OCI-M2 (cell line): Measurements from ENCODE around the gene ZBTB2.
"Not testable (repeated sequence)": the region's sequence is repeated elsewhere in the genome, so short reads cannot be mapped to it uniquely, and the experiment has no call there.

Experiments used
- DNase-seq: peaks from one replicate; lab custom pipeline; 2025; ENCODE audit not compliant: unreplicated experiment; lab: John Stamatoyannopoulos, UW

ZBTB2 gene

DNA sequence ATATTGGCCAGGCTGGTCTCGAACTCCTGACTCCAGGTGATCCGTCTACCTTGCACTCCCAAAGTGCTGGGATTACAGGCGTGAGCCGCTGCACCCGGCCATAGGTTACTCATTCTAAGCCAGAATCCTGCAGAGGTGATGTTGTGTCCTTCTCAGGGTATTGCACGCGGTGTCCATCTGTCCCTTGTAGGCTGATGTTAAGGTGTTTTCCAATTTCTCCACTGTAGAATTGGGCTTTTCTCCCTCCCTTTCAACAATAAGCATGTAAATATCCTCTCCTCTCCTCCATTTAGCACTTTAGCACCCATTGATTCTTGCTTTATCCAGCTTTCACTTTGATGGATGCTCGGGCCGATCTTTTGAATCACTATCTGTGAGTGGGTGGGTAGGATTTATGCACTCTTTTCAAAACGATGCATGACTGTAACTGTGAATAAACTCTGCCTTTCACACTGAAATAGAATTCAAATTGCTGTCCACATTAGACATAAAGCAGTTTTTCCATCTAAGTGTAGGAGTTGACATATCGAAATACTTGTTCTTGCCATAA, 52.6 kb downstream of the ZBTB2 start:
- DNase-seq: no peak

DNA sequence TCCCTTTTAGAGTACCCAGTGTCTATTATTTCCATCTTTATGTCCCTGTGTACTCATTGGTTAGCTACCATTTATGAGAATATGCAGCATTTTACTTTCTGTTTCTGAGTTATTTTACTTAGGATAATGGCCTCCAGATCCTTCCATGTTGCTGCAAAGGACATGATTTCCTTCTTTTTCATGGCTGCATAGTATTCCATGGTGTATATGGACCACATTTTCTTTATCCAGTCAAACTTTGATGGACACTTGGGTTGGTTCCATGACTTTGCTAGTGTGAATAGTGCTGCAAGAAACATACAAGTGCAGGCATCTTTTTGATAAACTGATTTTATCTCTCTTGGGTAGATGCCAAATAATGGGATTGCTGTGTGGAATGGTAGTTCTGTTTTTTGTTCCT, 55.4 kb downstream of the ZBTB2 start:
- DNase-seq: no peak

DNA sequence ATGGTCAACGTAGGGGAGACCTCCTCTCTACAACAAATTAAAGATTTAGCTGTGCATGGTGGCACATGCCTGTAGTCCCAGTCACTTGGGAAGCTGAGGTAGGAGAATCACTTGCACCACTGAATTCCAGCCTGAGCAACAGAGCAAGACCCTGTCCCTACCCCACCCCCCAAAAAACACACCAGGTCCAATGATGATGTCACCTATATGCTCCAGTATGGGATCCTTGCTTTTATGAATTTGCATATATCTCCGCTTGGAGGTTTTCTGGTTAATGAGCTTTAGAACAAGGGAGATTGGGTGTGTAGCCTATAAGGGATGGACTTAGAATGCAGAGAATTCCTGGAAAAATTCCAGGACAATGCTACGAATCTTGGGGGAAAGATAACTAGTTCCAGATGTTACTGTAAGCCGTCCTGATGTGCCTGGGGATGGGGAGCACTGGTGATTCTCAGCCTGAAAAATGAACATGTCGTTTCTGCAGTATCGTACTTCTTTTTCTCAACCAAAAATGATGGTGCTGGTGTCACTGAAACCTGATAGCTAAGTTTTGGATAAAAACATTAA, 61.1 kb downstream of the ZBTB2 start:
- DNase-seq: no peak

DNA sequence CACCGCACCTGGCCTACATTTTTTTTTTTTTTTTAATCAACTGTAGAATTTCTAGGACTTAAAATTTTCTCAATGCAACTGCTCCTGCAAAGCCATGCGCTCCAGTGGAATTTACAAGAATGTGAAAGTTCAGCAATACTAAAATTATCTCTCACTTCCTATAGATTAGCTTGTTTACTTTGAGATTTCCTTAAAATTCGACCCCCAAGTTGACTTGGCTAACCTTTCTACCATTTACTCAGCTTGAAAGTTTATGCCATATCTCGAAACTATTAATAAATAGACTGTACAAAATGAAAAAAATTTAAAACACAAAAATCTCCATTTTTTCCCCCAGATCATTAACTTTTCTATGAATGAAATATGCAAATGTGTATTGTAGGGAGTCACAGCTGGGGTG, 64.3 kb downstream of the ZBTB2 start:
- DNase-seq: no peak

DNA sequence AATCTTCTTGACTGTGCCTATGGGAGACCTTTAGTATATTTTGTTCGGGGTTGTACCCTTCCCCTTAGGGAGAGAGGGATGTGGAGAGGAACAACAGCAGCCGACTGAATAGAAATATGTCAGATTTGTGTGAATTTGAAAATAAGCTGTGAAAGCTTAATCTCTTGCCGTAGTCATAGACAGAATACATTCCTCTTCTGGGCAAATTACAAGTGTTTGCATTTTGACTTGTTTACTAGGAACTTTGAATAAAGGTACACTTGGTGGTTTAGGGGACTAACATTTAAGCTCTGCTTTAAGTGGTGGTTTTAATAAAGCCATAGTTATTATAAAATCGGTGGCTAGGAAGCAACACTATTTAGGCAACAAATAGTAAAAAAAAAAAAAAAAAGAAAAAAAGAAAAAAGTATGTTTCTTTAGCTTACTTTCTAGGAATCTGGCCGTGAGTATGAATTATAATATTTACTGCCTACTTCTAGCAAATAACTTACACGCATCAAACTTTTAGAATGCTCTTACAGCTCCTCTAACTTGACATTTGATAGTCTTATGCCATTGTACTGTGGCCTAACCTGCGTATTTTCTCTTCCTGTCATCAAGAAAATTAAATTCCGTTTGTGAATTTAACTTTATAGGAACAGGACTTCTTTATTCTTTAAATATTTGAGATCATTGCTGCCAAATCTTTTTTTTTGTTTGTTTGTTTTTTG, 65.1 kb downstream of the ZBTB2 start:
- no peak for DNase-seq

DNA sequence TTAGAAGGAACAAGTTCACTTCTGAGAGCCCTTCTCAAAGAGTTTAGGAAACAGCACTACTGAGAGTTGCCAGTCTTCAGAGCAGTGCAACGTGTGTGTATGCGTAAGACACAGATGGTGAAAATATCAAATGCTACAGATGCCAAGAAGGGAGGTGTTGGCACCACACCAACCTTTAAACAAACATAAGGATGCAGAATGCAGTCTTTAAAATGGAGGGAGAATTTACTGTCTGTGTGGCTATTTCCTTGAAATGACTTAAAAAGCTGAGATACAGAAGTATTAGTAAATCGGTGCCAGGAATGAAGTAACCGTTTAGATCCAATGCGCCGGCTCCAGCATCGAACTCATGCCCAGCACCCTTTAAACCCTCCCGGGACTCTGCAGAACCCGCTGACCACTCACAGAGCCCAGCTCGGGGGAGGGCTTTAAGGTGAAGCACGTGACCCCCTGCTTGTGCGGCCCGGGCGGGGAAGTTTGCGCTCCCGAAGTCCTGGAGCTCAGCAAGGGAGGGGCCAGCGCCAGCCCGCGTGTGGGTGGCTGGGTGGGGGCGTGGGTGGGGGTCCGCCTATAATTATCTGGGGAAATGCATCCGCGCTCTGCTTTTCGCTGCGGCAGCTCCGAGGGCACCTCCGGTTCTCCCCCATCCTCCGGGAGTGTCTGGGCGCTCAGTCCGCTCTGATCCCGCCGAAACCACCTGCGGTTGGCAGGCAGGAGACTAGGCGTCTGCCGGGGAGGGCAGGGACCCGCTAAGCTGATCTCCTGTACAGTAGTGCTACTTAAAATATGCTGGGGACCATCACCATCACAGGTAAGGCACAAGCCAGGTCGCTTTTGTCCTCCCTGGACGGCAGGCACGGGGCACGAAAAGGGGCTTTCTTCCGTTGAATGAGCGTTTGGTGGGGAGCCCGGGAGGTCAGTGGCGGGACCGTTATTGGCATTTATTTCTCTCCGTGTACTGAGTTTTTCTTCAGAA, 66.0 kb downstream of the ZBTB2 start:
- no peak for DNase-seq

DNA sequence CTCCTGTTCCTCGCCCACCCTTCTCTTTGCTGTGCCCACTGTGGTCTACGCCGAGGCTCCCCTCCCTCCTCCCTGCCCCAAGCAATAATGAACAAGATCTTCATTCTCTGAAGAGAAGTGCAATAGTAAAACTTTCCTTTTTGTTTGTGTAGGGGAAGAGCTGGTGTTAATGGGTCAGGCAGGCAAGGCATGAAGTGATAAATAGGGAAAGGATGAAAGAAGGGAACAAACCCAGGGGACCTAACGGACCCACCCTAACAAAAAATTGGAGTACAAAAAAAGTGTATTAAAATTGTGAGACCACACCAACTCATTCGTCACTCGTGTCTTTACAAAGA, 66.9 kb downstream of the ZBTB2 start:
- DNase-seq: no peak

DNA sequence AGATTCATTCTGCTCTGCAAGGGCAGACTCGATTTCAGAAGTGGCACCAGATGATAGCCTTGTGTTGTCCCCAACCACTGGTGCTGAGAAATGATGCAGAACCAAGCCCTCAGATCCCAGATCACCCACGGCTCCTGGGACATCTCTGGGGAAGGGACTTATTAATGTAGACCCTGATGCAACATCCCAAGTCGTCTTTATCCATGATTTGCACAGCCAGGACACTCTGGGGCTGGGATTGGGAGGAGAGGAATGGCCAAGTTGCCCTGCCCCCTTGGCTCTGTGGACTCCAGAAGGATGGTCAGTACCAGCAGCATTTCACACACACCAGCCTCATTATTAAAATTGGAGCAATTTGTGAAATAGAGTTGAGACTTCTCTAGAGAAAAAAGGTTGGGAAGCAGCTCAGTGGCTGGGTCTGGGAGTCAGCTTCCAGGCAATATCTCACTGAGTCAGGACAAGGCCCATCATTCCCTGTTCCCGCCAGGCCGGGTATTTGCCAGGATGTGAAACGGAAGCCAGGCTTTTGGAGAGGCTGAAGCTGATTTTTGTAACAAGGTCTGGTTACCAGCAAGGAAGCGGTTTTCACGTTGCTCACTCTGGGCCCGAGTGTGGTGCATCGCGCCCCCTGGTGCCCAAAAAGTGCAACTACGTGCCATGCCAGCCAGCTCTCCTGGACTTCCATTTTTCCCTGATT, 67.4 kb downstream of the ZBTB2 start:
- peak; percentile 77 for DNase-seq

DNA sequence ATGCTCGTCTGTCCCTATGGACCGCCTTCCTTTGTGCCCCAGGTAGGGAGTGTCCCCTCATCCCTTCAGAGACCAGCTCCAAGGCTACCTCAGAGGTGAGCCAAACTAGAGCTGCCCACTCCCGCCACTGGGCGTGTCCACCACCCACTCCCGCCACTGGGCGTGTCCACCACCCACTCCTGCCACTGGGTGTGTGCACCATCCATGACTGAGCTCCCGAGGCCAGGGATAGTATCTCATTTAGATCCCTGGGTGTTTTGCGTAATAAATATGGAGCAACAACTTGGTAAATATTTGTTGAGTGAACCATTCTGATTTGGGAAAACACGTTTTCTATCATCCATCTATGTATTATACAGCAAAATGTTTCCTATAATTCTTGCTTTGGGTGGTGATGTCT, 68.8 kb downstream of the ZBTB2 start:
- DNase-seq: no peak

DNA sequence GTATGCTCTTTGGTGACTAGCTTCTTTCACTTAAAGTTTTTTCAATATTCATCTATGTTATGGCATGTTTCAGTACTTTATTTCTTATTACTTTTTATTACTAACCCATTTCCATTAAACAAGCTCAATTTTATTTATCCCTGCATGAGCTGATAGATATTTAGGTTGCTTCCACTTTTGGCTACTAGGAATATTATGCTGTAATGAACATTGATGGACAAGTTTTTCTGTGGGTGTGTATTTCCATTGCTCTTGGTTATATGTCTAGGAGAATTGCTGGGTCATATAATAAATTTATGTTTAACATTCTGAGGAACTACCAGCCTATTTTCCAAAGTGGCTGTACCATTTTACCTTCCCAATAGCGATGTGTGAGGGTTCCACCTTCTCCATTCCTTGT, 69.9 kb downstream of the ZBTB2 start:
- DNase-seq: no peak

DNA sequence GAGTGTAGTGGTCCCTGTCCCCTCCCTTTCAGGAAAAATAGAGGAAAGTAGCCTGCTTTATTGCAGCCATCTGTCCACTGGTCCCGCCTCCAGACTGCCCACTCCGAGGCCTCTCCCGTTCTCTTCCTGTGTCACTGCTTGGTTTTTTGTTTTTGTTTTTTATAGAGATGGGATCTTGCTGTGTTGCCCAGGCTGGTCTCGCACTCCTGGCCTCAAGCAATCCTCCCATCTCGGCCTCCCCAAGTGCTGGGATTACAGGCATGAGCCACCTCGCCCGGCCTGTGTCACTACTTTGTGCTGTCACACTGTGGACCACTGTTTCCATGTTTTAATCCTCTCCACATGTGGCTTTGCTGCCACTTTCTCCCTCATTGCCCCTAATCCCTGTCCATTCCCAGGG, 71.2 kb downstream of the ZBTB2 start:
- DNase-seq: no peak

DNA sequence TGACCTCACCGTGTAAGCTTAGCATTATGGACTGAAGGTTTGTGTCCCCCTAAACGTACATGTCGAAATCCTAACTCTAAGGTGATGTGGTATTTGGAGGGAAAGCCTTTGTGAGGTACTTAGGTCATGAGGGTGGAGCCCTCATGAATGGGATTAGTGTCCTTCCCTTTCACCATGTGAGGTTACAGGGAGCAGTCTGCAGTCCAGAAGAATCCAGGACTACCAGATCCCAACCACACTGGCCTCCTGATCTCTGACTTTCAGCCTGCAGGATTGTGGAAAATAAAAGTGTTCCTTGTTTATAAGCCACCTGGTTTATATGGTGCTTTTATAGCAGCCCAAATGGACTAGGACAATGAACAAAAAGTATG, 73.4 kb downstream of the ZBTB2 start:
- DNase-seq: no peak

DNA sequence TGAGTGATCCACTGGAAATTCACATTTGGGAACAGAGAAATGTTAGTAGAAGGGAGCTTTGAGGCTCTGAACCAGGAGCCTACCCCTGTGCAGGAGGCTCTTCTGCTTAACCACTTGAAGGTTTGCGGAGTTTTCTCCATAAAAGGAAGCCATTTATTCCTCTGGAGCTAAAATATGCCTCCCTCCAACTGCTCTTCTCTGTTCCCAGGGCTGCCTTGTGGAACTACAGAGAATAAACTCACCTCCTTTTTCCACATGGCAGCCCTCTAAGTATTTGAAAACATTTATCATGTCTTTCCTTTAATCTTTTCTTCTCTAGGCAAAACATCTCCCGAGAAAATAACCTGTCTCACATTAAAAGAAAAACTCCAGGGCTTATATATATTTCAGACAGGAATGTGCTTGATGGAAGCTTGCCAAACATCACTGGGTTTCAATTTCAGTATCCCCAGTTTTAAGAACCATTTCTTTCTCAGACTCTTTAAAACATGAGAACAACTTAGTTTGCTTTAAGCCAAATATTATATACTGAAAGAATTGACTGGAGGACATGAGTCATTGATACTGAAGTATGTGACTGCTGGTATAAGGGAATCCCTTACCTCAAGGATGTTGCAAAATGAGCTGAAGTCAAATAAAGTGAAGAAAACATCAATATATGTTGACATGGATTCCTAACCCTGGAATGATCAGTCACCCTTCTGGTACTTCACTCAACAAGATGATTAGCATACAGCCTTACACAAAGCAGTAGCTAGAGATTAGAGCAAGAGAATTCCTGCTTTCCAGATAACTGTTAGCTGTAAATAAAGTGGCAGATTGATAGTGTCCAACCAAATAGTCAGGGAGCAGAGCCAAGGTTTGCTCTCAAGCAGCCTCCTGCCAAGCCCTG, 74.0 kb downstream of the ZBTB2 start:
- DNase-seq: no peak

DNA sequence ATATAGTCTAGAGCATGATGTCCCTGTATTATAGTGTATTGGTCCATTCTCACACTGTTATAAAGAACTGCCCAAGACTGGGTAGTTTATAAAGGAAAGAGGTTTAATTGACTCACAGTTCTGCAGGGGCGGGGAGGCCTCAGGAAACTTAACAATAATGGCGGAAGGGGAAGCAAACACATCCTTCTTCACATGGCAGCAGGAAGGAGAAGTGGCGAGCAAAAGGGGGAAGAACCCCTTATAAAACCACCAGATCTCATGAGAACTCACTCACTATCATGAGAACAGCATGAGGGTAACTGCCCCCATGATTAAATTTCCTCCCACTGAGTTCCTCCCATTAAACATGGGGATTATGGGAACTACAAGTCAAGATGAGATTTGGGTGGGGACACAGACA, 75.7 kb downstream of the ZBTB2 start:
- not testable (repeated sequence) for DNase-seq
